ENCODE measurements around the gene KRT8.
"Not testable (repeated sequence)": the region's sequence is repeated elsewhere in the genome, so short reads cannot be mapped to it uniquely, and the experiment has no call there.

The KRT8 gene

GRCh38 chr12:52904509-52905300 lies at the start of gene KRT8:
Gene KRT8, minus strand, starts transcription at chr12:52905076. Its CDS starts 95 bp downstream, at chr12:52904981.
- DNase-seq, result not testable (repeated sequence)

- no peak for DNase-seq
These were observed 48.4 kb upstream of the KRT8 start for GRCh38 chr12:52953181-52953841.

GRCh38 chr12:52952076-52952801 lies 47.4 kb upstream of the KRT8 start:
- DNase-seq, result no peak

GRCh38 chr12:52951640-52952039 lies 46.8 kb upstream of the KRT8 start:
- DNase-seq, result no peak

GRCh38 chr12:52951126-52951525 lies 46.2 kb upstream of the KRT8 start:
- no peak for DNase-seq

GRCh38 chr12:52950553-52950952 lies 45.7 kb upstream of the KRT8 start:
- no peak for DNase-seq

- no peak for DNase-seq
These were observed 44.8 kb upstream of the KRT8 start for GRCh38 chr12:52949413-52950331.

- DNase-seq, result no peak
These were observed 43.0 kb upstream of the KRT8 start for GRCh38 chr12:52947738-52948423.

GRCh38 chr12:52946797-52947547 lies 42.1 kb upstream of the KRT8 start:
- no peak for DNase-seq

- DNase-seq, result no peak
These were observed 41.5 kb upstream of the KRT8 start for GRCh38 chr12:52946334-52946733.

GRCh38 chr12:52945389-52946232 lies 40.7 kb upstream of the KRT8 start:
- no peak for DNase-seq

GRCh38 chr12:52944683-52945388 lies 40.0 kb upstream of the KRT8 start:
- no peak for DNase-seq

- DNase-seq, result no peak
These were observed 38.0 kb upstream of the KRT8 start for GRCh38 chr12:52942901-52943181.

GRCh38 chr12:52942066-52942900 lies 37.4 kb upstream of the KRT8 start:
- DNase-seq, result no peak

GRCh38 chr12:52929538-52929937 lies 24.7 kb upstream of the KRT8 start:
- no peak for DNase-seq

GRCh38 chr12:52927964-52928363 lies 23.1 kb upstream of the KRT8 start:
- no peak for DNase-seq

- DNase-seq, result no peak
These were observed 21.8 kb upstream of the KRT8 start for GRCh38 chr12:52926596-52927234.

All from CD4-positive, alpha-beta T cell treated with Interleukin-15 for 1 hour (primary cell).